ENCODE data around the gene CNKSR3.

DNA sequence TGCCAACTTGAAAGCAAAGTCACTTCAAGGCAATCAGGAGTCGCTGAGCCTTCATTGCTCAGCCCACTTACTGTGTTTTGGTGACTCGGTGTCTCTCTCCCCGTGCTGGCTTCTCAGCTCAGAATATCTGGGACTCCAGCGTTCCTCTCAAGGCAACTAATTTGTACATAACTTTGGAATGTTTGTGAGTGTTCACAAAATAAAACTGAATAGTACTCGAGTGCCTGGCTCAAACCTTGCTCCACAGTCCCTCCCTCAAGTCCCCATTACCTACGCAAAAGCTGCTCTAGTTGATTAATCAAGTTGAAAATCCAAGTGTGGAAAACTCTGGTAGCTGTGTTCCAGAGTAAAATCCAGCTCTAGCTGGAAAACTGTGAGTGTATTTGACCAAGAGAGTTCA lies 162.5 kb downstream of the CNKSR3 start:
- TF ChIP-seq, protein P1, sequence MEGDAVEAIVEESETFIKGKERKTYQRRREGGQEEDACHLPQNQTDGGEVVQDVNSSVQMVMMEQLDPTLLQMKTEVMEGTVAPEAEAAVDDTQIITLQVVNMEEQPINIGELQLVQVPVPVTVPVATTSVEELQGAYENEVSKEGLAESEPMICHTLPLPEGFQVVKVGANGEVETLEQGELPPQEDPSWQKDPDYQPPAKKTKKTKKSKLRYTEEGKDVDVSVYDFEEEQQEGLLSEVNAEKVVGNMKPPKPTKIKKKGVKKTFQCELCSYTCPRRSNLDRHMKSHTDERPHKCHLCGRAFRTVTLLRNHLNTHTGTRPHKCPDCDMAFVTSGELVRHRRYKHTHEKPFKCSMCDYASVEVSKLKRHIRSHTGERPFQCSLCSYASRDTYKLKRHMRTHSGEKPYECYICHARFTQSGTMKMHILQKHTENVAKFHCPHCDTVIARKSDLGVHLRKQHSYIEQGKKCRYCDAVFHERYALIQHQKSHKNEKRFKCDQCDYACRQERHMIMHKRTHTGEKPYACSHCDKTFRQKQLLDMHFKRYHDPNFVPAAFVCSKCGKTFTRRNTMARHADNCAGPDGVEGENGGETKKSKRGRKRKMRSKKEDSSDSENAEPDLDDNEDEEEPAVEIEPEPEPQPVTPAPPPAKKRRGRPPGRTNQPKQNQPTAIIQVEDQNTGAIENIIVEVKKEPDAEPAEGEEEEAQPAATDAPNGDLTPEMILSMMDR (IDR thresholded peaks at IDR 0.05) = no peak
- no peak for TF ChIP-seq POLR2A (IDR thresholded peaks at IDR 0.05)

All from uterus (tissue), 2 donors.